ENCODE results near the gene IQCM.
"Not testable (repeated sequence)": the region's sequence is repeated elsewhere in the genome, so short reads cannot be mapped to it uniquely, and the experiment has no call there.

Gene IQCM

GRCh38 chr4:149512501-149512900 lies 303.1 kb downstream of the IQCM start:
- POLR2A ChIA-PET: no interaction called here
- CTCF ChIA-PET: interaction anchor here (0.8 to 1.4 kb wide), 3 partner anchors 12 to 17 kb away, joined by 3 read pairs; no protein-coding TSS in a partner anchor

DNA sequence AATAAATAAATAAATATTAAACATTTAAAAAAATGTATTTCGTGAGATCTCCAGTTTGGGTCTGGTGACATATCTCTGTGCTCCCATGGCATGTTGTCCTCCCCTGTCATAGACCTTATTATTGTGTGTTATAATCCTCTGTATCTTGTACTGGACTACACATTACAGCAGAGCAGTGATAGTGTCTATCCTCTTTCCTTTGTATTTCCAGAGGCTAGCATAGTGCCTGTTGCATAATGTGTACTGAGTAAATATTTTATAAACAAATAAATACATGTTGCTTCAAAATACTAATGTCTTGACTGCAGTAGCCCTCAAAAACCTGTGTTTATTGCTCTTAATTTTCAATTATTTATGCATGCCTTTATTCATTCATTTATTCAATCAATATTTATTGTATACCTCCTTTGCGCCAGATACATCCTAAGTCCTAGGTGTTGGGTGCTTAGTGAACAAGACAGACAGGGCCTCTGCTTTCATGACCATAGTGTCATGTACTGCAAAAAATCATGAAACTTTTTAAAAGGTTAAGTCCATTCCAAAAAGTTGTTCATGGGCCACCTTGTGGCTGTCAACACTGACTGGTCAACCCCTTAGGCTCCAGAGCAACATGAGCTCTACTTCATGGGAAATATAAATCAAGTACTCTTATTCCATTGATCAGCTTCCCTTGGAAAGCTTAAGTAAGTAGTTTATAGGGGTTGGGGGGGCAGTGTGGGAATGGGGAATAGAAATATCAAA lies 303.9 kb downstream of the IQCM start:
- TF ChIP-seq, protein P1, sequence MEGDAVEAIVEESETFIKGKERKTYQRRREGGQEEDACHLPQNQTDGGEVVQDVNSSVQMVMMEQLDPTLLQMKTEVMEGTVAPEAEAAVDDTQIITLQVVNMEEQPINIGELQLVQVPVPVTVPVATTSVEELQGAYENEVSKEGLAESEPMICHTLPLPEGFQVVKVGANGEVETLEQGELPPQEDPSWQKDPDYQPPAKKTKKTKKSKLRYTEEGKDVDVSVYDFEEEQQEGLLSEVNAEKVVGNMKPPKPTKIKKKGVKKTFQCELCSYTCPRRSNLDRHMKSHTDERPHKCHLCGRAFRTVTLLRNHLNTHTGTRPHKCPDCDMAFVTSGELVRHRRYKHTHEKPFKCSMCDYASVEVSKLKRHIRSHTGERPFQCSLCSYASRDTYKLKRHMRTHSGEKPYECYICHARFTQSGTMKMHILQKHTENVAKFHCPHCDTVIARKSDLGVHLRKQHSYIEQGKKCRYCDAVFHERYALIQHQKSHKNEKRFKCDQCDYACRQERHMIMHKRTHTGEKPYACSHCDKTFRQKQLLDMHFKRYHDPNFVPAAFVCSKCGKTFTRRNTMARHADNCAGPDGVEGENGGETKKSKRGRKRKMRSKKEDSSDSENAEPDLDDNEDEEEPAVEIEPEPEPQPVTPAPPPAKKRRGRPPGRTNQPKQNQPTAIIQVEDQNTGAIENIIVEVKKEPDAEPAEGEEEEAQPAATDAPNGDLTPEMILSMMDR (IDR thresholded peaks at IDR 0.05; ENCODE audit: control extremely low read depth, extremely low read depth, low read depth, missing control alignments): no peak
- CTCF ChIA-PET: interaction anchor here (0.8 to 1.4 kb wide), 3 partner anchors 13 to 16 kb away, joined by 3 read pairs; no protein-coding TSS in a partner anchor
- POLR2A ChIA-PET: no interaction called here
- DNase-seq (ENCODE audit: extremely low spot score): no peak

More at GRCh38 chr4:149512501-149512900, 303.1 kb downstream of the IQCM start:
- TF ChIP-seq, protein P1 (IDR thresholded peaks at IDR 0.05; ENCODE audit: control extremely low read depth, extremely low read depth, low read depth, missing control alignments): no peak
- DNase-seq (ENCODE audit: extremely low spot score): no peak

- POLR2A ChIA-PET; CTCF ChIA-PET; DNase-seq (ENCODE audit: extremely low spot score): not testable (repeated sequence)
Measured at GRCh38 chr4:149507309-149507708, 308.3 kb downstream of the IQCM start.

DNA sequence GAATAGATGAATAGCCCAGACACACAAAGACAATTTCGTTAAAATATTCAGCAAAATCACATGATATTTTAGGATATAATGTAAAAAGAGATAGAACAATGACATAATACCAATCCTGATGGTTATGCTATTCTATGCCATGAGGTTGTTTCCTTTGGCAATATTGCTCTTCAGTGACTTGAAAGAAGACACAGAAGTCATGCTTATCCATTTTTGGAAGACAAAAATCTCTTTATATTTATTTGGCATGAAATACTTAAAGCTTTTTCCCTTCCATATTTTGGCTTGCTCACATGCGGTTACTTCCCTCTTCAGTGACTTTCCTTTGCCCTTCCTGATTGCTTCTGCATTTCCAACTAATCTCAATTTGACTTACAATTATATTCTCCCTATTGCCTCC lies 314.8 kb downstream of the IQCM start:
- no peak for DNase-seq (ENCODE audit: extremely low spot score)
- CTCF ChIA-PET: no interaction called here
- POLR2A ChIA-PET: no interaction called here
- TF ChIP-seq, protein P1 (IDR thresholded peaks at IDR 0.05; ENCODE audit: control extremely low read depth, extremely low read depth, low read depth, missing control alignments): no peak

DNA sequence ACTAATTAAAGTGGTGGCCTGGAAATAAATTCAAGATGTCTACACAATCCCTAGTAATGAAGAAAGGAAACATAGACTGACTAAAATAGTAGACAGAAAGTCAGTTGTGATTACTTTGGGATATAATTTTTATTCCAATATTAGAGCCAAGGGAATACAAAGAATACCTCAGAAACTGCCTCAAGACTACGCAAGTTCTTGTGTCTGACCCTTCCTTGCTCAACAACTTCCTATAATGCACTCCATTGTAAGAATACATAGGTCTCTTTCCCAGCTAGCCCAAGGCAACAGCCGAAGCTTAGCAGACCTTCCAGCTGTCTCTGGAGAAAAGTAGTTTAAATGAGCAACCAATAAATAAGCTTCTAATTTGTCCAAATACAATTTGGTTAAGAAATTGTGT lies 315.9 kb downstream of the IQCM start:
- POLR2A ChIA-PET: no interaction called here
- CTCF ChIA-PET: no interaction called here
- DNase-seq (ENCODE audit: extremely low spot score): no peak
- TF ChIP-seq, protein P1 (IDR thresholded peaks at IDR 0.05; ENCODE audit: control extremely low read depth, extremely low read depth, low read depth, missing control alignments): no peak

GRCh38 chr4:149498246-149498645 lies 317.4 kb downstream of the IQCM start:
- no peak for DNase-seq (ENCODE audit: extremely low spot score)
- TF ChIP-seq, protein P1 (IDR thresholded peaks at IDR 0.05; ENCODE audit: control extremely low read depth, extremely low read depth, low read depth, missing control alignments): no peak
- ChIA-PET POLR2A (no interaction called here), CTCF (no interaction called here)

DNA sequence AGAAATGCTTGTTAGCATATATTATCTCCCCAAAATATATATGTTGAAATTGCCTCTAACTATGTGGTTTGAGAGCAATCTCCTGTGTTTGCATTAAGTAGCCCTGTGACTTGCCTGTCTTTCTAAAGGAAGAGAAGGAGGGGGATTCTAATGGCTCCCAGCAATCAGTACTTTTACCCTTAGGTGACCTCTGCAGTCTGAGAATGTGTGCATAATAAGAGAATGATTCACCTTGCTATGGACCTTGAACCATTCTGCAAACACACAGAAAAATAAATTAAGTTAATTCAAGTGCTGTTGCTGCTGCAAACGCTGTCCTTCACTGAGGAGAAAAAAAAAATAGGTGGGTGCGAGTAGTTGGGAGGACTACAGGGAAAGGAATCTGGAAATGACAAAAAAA lies 322.2 kb downstream of the IQCM start:
- ChIA-PET CTCF (no interaction called here), POLR2A (no interaction called here)
- TF ChIP-seq, protein P1 (IDR thresholded peaks at IDR 0.05; ENCODE audit: control extremely low read depth, extremely low read depth, low read depth, missing control alignments): no peak
- DNase-seq (ENCODE audit: extremely low spot score): no peak

Data from GM10248 (cell line).